ENCODE results near the gene CPB1.

The CPB1 gene

GRCh38 chr3:148863814-148864213 is 36.2 kb downstream of the CPB1 start:
- no peak overlapping the region for H3K27ac ChIP-seq
- no peak overlapping the region for H3K4me3 ChIP-seq (ENCODE audit: low read depth, low read length)
- no peak overlapping the region for H3K4me2 ChIP-seq (ENCODE audit: low read length)
- no peak overlapping the region for H2AFZ ChIP-seq
- H3K36me3 ChIP-seq (ENCODE audit: control insufficient read depth, insufficient read depth, low read length), result no peaks in the 10 kb centered on the region
- H3K79me2 ChIP-seq, result no peaks in the 10 kb centered on the region
- TF ChIP-seq CTCF (IDR thresholded peaks at IDR 0.05), result no peak
- no peaks in the 10 kb centered on the region for H3K27me3 ChIP-seq (ENCODE audit: control insufficient read depth, insufficient read depth, low read length)
- H3K9ac ChIP-seq, result no peak overlapping the region
- no peaks in the 10 kb centered on the region for H3K4me1 ChIP-seq
- no peaks in the 10 kb centered on the region for H3K9me3 ChIP-seq (ENCODE audit: control insufficient read depth, low read length)

GRCh38 chr3:148865049-148865448 is 37.4 kb downstream of the CPB1 start, which contains the start of gene CPA3:
CPA3 (plus strand) TSS chr3:148865296; CDS start chr3:148865308, 12 bp downstream.
- Histone ChIP-seq H3K9me3 (ENCODE audit: control insufficient read depth, low read length) (no peaks in the 10 kb centered on the region), H3K27me3 (ENCODE audit: control insufficient read depth, insufficient read depth, low read length) (no peaks in the 10 kb centered on the region), H3K27ac (no peak within 1 kb of the TSS), H3K4me1 (no peaks in the 10 kb centered on the region), H3K4me2 (ENCODE audit: low read length) (no peak within 1 kb of the TSS), H3K79me2 (no peaks in the 10 kb centered on the region), H2AFZ (no peak within 1 kb of the TSS), H3K4me3 (ENCODE audit: low read depth, low read length) (no peak within 1 kb of the TSS), H3K9ac (no peak within 1 kb of the TSS), H3K36me3 (ENCODE audit: control insufficient read depth, insufficient read depth, low read length) (no peaks in the 10 kb centered on the region)
- no peak for TF ChIP-seq CTCF (IDR thresholded peaks at IDR 0.05)

- H3K4me2 ChIP-seq (ENCODE audit: low read length), result no peak overlapping the region
- H3K9ac ChIP-seq, result no peak overlapping the region
- H3K27ac ChIP-seq, result no peak overlapping the region
- no peak overlapping the region for H2AFZ ChIP-seq
- no peaks in the 10 kb centered on the region for H3K9me3 ChIP-seq (ENCODE audit: control insufficient read depth, low read length)
- H3K36me3 ChIP-seq (ENCODE audit: control insufficient read depth, insufficient read depth, low read length), result no peaks in the 10 kb centered on the region
- no peak overlapping the region for H3K4me3 ChIP-seq (ENCODE audit: low read depth, low read length)
- no peaks in the 10 kb centered on the region for H3K27me3 ChIP-seq (ENCODE audit: control insufficient read depth, insufficient read depth, low read length)
- H3K4me1 ChIP-seq, result no peaks in the 10 kb centered on the region
- H3K79me2 ChIP-seq, result no peaks in the 10 kb centered on the region
- no peak for TF ChIP-seq CTCF (IDR thresholded peaks at IDR 0.05)
Observed at GRCh38 chr3:148866261-148866660, 38.6 kb downstream of the CPB1 start.

GRCh38 chr3:148873270-148873927 is 45.8 kb downstream of the CPB1 start:
- Histone ChIP-seq H3K4me3 (ENCODE audit: low read depth, low read length) (no peak overlapping the region), H3K9me3 (ENCODE audit: control insufficient read depth, low read length) (no peaks in the 10 kb centered on the region), H3K27ac (no peak overlapping the region), H3K9ac (no peak overlapping the region), H2AFZ (no peak overlapping the region), H3K36me3 (ENCODE audit: control insufficient read depth, insufficient read depth, low read length) (no peaks in the 10 kb centered on the region), H3K27me3 (ENCODE audit: control insufficient read depth, insufficient read depth, low read length) (no peaks in the 10 kb centered on the region), H3K4me1 (no peaks in the 10 kb centered on the region), H3K4me2 (ENCODE audit: low read length) (no peak overlapping the region), H3K79me2 (no peaks in the 10 kb centered on the region)
- no peak for TF ChIP-seq CTCF (IDR thresholded peaks at IDR 0.05)

- TF ChIP-seq CTCF (IDR thresholded peaks at IDR 0.05), result no peak
- Histone ChIP-seq H3K4me3 (ENCODE audit: low read depth, low read length) (no peak overlapping the region), H3K9ac (no peak overlapping the region), H3K4me1 (no peaks in the 10 kb centered on the region), H3K9me3 (ENCODE audit: control insufficient read depth, low read length) (no peaks in the 10 kb centered on the region), H2AFZ (no peak overlapping the region), H3K4me2 (ENCODE audit: low read length) (no peak overlapping the region), H3K36me3 (ENCODE audit: control insufficient read depth, insufficient read depth, low read length) (no peaks in the 10 kb centered on the region), H3K27ac (no peak overlapping the region), H3K79me2 (no peaks in the 10 kb centered on the region), H3K27me3 (ENCODE audit: control insufficient read depth, insufficient read depth, low read length) (no peaks in the 10 kb centered on the region)
Observed at GRCh38 chr3:148873977-148874376, 46.4 kb downstream of the CPB1 start.

Data from parathyroid adenoma (tissue), 2 donors.